Activated naive CD4-positive, alpha-beta T cell treated with anti-CD3 and anti-CD28 coated beads, Interleukin-2, amount 50 U/mL, for 72 hours (primary cell): ENCODE results near the gene QKI. TPM values are rescaled to one million over a fixed set of nuclear protein-coding genes. Genes with fewer than 3 reads are reported as not detected.
A peak's percentile ranks its signal among the peaks of the same experiment; 100 is the strongest.

Experiments
- ATAC-seq, 2 donors: fragments of 150-1000 bp; cut with Tn5 transposase; 2 replicates each; pipeline ENCODE4 v1.10.0; 2021; ENCODE audit warnings: mild to moderate bottlenecking in 2 of 2, moderate library complexity in 2 of 2
- DNase-seq, 2 donors: peaks; one replicate each; pipeline ENCODE4 v3.0.0; 2021 to 2022; ENCODE audit warnings: low spot score in 2 of 2
- H3K27ac Mint-ChIP-seq, 2 donors: one replicate each; pipeline ENCODE4 v1.8.0; 2022; ENCODE audit warnings: mild to moderate bottlenecking in 2 of 2, mixed read lengths in 2 of 2
- H3K36me3 Mint-ChIP-seq, 2 donors: one replicate each; pipeline ENCODE4 v1.8.0; 2022; ENCODE audit warnings: mixed read lengths in 2 of 2
- H3K9me3 Mint-ChIP-seq, 2 donors: one replicate each; pipeline ENCODE4 v1.8.0; 2022; ENCODE audit warnings: mixed read lengths in 2 of 2
- total RNA-seq, 2 donors: library from RNA; stranded (reverse); gene quantifications; one replicate each; pipeline ENCODE4 v1.2.3, GENCODE V29; 2022

Gene QKI
- total RNA-seq, 2 donors from 2014 or later: 54.7 to 61.8 TPM

DNA sequence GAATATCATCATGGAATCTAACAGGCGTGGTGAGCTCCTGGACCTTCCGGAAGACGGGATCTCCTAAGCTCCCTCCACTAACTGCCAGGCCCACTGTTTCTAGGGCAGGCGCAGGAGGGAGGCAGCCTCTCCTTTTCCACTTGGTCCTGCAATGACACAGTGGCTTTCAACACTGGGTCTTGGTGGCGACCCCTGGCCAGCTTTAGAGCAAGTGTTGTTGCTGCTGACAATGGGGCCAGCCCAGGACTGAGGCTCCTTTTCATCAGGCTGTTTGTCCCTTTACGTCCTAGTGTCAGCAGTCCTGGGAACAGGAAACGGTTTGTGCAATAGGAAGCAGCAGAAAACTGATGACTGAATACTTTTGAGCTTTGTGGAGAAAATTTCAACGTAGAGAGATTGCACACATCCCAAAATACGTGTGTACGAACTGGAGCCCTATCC, 9.7 kb upstream of the QKI start:
- ATAC-seq: no peak
- Mint-ChIP-seq H3K9me3 (no peaks in the 10 kb centered on the region), H3K36me3 (no peaks in the 10 kb centered on the region), H3K27ac (no peak overlapping the region)
- no peak for DNase-seq

DNA sequence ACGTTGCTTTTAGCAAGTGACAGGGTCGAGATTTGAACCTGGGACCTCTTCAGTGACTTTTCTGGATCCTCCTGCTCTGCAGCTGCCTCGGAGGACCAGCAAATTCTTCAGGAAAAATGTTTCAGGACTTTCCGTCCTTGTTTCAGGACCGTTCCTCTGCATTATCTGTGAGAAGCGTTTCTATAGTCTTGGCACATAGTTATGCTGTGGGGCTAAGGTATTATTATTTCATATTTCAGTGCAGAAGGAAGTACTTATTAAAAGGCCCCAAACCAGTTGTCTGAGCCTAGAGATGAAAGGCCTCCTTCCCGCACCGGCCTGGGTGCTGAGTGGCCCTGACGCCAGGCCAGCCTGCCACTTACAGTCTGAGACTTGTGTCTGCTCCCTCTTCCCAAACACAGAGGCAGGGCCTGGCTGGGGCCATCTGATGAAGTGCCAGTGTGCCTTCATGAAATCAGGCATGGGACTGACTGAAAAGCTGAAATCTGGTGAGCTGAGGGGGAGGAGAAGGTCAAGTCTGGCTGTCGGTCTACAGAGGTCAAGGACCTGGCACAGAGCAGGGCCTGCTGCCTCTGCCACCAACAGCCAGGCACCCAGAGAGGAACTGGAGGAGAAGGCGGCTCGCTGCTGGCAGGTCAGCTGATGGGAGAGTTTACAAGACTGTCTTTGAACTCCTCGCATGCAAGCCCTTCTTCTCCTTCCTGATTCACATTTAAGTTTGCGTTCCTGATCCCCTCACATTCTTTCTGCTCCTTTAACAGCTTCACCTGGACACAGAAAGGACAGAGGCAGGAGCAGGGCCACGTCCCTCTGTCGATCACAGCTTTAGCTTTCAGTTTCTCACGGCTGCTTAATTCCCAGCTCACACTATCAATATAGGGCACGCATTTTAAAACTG, 8.9 kb upstream of the QKI start:
- peak; percentile 77 to 89 for ATAC-seq
- Mint-ChIP-seq H3K36me3 (no peaks in the 10 kb centered on the region), H3K9me3 (no peaks in the 10 kb centered on the region), H3K27ac (peak overlapping the region; percentile 81 to 93)
- DNase-seq: peak in 1 of 2 donors; percentile 19

DNA sequence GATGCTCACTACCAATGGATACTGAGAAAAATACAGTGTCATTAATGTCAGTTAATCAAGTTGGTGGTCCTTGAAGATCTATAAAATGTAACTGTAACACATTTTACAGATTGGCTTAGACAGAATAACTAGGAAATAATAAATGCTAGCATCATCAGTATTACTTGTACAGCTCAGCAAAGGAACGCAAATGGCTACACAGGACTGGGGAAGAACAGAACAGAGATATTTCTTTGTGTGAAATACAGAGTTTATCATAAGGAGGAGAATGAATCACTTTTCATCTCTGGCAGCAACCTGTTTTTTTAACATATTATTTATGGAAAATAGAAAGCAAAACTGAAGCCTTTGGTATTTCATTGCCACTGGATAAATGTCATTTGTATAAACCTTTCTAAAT, 8.2 kb upstream of the QKI start:
- ATAC-seq (no peak), DNase-seq (no peak)
- Mint-ChIP-seq H3K27ac (peak overlapping the region; percentile 81 to 93), H3K9me3 (no peaks in the 10 kb centered on the region), H3K36me3 (peaks cover 0 to 5% of the 10 kb centered on the region in 2 donors)

DNA sequence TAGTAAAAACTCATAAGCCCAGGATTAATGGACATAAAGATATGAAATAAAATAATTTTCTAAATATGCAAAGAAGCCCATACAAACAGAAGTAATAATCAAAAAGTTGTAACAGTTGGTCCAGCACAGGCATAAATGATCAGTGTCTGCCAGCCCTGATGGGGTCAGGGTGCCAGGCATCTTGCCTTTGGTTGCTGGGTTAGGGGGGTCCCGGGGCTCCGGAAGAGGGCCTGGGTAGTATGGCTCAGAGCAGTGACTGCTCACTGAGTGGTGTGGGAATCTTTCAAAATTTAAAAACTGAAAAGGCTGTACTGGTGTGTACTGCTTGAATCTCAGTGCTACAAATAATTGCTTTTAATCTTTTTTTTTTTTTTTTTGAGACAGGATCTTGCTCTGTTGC, 7.7 kb upstream of the QKI start:
- Mint-ChIP-seq H3K36me3 (peaks cover 0 to 6% of the 10 kb centered on the region in 2 donors), H3K9me3 (no peaks in the 10 kb centered on the region), H3K27ac (no peak overlapping the region)
- ATAC-seq (no peak), DNase-seq (no peak)

DNA sequence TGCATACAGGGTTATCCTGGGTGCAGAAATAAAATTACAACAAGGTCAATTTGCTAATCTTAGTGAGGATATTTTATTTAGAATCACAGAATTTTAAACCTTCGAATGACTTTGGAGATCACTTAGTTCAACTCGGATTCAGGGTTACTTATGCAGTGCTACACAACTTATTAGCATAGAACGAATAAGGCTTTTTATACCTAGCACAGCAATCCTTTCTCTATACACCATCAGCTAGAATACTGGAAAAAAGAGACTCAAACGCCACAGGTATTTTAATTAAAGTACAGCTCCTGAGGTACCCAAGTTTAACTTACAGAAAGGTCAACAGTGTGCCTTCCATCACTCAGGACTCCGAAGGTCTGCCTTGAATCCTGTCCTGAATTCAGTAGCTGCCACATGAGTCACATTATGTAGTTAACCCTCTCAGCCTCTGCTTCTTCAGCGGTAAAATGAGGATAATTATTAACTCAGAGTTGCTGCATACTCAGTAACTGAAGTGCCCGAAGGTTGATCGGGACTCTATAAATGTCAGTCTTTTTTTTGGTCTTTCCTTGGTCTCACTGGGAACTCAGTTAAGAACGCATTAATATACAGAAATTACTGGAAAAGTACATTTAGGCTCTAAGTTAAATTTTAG, 6.0 kb upstream of the QKI start:
- Mint-ChIP-seq H3K36me3 (peaks cover 0 to 11% of the 10 kb centered on the region in 2 donors), H3K9me3 (no peaks in the 10 kb centered on the region), H3K27ac (no peak overlapping the region)
- ATAC-seq (no peak), DNase-seq (no peak)

DNA sequence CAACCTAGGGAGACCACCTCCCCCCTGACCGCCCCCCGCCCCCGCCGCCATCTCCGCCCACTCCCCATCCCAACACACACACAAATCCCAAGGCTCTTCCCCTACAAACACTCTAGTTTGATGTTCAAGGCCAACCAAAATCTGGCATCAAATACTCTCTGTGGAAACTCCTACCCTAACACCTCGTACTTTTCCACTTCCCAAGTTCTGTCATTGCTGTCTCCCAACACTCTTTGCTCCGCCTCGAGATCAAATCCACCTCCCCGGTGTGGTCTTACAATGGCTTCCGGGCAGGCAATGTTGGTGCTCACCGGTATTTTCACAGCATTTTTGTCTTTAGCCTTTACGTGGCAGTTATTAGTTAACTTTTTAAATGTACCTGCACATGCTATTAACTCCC, 4.8 kb upstream of the QKI start:
- DNase-seq (no peak), ATAC-seq (no peak)
- Mint-ChIP-seq H3K36me3 (peaks cover 0 to 11% of the 10 kb centered on the region in 2 donors), H3K9me3 (no peaks in the 10 kb centered on the region), H3K27ac (no peak overlapping the region)

DNA sequence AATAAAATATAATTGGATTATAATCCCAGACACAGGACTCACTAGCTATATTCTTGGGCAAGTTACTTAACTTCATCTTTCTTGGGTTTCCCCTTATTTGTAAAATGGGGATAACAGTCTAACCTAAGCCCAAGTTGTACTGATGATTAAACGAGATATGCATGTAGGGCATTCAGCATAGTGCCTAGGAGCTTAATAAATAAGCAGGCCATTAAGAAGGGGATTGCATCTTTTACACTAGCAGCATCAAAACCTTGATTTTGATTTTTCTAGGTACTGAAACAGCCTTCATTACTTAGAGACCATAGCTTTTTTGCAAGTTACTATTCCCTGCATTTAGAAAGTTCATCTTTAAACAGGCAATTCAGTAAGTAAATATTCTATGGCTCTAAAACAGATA, 2.2 kb upstream of the QKI start:
- no peak overlapping the region for H3K27ac Mint-ChIP-seq
- peaks cover 0 to 11% of the 10 kb centered on the region in 2 donors for H3K36me3 Mint-ChIP-seq
- H3K9me3 Mint-ChIP-seq: no peaks in the 10 kb centered on the region
- DNase-seq: no peak
- ATAC-seq: no peak

DNA sequence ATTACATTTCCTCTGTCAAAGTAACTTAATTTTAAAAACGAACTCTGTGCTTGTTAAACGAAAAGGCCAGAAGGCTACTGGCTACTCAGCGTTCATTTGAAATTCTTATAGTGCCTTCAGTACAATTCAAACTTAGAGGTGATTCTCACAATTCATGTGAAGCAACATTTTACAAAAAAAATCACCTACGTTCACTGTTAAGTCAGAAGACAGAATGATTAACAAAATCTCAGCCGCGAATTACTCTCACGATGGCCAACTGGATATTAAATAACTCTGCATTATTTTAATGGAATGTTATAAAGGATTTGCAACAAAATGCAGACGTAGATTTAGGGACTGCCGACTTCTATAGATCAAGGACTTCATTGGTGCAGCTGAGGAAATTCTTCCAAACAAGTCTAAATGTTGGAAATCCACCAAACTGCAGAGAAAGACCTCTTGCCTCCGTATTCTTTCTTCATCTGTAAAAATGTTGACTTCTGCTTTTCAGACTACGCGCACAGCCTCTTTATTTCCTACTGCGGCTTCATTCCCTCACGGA, 1.6 kb upstream of the QKI start:
- ATAC-seq (no peak), DNase-seq (no peak)
- Mint-ChIP-seq H3K9me3 (no peaks in the 10 kb centered on the region), H3K36me3 (peaks cover 0 to 11% of the 10 kb centered on the region in 2 donors), H3K27ac (peak overlapping the region in 1 of 2 donors; percentile 80)

DNA sequence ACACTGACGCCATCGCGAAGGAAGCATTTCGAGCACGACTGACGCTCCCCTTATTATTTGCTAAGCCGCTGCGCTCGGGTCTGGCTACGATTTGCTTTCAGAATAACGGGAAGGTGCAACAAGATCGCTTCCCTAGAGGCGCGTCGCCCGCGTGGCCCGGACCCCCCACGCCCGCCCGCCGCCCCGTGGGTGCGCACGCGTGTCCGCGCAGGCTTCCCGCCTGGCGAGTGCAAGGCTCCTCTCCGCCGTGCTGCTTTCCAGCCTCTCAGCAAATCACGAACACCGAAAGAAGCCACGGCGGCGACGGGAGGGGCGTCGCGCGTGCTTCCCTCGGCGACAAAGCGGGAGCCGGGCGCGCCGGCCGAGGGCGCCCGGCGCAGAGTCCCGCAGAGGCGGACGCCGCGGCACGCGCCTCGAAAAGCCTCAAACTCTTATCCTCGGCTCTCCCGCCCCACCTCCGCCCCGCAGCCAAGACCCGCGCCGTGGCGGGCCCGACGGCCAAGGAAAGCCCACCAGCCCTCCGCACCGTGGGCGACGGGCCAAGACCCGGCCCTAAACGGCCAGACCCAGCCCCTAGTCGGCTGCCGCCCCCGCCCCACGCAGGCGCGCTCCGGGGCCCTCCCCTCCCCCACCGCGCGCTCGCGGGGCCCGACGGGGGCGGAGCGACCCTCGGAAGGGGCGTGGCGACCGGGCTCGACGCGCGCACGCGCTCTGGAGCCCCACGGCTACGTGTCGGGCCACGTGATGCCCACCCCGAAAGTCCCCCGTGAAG, 987 bp upstream of the QKI start:
- peak; percentile 91 to 93 for DNase-seq
- Mint-ChIP-seq H3K36me3 (peaks cover 0 to 11% of the 10 kb centered on the region in 2 donors), H3K9me3 (no peaks in the 10 kb centered on the region), H3K27ac (peak overlapping the region; percentile 80 to 95)
- peak; percentile 67 to 73 for ATAC-seq

DNA sequence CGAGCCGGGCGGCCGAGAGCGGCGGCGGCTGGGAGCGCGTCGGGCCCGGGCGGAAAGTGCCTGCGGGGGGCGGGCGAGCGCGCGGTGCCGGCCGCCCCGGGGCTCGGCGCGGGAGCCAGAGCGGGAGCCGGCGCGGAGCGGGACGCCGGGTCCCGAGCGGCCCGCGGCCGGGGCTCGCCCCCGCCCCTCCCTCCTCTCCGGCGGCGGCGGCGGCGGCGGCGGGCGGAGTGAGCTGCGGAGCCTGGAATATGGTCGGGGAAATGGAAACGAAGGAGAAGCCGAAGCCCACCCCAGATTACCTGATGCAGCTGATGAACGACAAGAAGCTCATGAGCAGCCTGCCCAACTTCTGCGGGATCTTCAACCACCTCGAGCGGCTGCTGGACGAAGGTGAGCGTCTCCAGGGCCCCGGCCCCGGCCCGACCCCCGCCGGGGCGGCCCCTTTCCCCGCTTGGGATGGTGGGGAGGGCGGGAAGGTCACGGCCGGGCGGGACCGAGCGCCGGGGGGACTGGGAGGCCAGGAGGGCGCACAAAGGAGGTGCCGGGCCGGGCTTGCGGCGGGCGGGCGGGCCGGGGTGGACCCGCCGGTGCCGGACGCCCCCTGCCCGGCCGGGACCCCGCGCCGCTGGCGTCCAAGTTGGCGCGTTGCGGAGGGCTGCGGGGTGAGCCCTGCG, 565 bp downstream of the QKI start:
- DNase-seq (peak in 1 of 2 donors; percentile 25), ATAC-seq (no peak)
- peaks cover 0 to 11% of the 10 kb centered on the region in 2 donors for H3K36me3 Mint-ChIP-seq
- peak overlapping the region in 1 of 2 donors; percentile 85 for H3K27ac Mint-ChIP-seq
- no peaks in the 10 kb centered on the region for H3K9me3 Mint-ChIP-seq

DNA sequence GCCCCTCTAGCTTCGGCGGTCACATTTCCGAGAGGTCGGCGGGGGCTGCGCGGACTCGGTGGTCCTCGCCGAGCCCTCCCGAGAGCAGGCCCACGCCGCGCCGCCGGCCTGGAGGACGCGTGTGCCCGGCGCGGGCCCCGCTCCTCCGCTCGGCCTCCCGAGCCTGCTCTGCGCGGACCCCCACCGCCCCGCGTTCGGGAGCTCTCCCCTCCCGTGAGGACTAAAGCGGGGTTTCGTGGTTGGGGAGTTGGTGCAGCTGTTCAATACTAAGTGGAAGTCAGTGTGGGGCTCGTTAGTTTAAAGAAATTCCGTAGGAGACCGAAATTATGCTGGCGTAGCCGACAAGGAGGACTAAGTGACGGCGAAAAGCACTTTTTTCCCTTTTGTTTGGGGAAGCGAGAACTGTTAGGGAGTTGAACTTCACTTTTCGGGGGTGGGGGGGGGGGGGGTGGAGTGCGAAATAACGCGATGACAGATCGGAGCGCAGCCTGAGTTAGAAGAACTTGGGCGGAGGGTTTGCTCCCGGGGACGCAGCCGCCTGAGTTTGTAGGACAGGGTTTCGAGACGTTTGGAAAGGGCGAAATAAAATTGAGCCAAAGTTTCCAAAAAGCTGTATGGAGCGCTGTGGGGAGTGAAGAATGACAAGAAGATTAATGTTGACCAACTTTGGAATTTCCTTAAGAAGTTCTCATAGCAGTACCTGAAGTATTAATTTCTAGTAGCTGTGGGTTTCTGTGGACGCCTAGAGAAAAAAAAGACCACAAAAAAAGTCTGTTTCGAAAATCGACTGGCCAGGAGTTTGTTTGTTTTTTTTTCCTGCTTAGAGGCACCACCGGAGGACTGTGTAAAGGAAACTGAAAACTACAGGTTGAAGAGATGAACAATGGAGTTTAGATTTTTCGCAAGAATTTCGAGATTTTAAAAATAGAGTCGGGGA, 1.4 kb downstream of the QKI start:
- H3K27ac Mint-ChIP-seq: peak overlapping the region; percentile 83 to 85
- no peak for ATAC-seq
- no peaks in the 10 kb centered on the region for H3K9me3 Mint-ChIP-seq
- peak; percentile 45 to 60 for DNase-seq
- H3K36me3 Mint-ChIP-seq: peaks cover 0 to 11% of the 10 kb centered on the region in 2 donors

DNA sequence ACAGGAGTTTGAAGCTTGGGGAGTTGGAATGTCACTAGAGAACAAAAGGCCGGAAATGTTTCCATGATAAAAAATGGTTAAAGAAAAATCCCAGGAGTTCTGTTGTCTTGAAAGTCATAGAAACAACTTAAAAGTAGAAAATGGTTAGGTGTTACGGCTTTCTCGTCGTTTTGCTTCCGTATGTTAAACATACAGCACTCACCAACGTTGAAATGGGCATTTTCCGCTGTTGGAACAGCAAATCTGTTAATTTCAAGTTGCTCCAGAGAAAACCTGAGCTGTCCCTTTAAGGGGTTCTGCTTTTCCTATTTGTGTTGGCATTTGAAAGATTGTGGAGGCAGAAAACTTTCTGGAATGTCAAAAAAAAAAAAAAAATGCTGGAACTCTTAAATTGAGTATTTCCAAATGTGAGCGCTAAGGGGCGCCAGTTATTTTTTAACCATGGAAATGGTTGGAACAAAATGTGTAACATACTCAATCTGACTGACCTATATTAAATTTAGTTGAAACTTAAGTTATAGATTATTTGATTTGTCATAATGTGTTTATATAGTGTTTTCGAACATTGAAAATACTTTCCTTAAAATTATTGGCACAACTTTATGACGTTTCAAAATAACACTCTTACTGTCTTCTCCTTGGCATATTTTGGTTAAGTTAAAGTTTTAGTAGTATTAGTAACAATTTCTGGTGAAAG, 2.2 kb downstream of the QKI start:
- Mint-ChIP-seq H3K27ac (peak overlapping the region; percentile 83 to 85), H3K36me3 (peaks cover 0 to 5% of the 10 kb centered on the region in 2 donors), H3K9me3 (no peaks in the 10 kb centered on the region)
- ATAC-seq (no peak), DNase-seq (peak in 1 of 2 donors; percentile 20)

DNA sequence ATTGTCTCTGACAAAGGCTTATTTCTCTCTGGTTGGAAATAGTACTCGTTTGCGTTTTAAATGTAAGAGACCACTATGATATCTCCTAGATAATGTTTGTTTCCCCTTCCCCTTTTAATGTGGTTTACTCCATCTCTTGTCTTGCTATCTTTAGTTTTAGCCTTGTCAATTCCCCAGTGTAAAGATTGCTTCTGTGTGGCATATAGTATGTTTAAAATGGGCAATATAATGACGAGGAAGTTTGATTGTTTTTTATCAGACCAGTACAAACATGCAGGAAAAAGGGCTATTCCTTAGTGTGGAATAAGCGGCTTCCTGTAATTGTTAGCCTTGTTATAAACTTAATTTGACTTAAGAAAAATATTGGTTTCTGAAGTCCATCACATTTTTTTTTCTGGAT, 3.1 kb downstream of the QKI start:
- ATAC-seq (no peak), DNase-seq (no peak)
- Mint-ChIP-seq H3K27ac (no peak overlapping the region), H3K9me3 (no peaks in the 10 kb centered on the region), H3K36me3 (peaks cover 0 to 5% of the 10 kb centered on the region in 2 donors)

DNA sequence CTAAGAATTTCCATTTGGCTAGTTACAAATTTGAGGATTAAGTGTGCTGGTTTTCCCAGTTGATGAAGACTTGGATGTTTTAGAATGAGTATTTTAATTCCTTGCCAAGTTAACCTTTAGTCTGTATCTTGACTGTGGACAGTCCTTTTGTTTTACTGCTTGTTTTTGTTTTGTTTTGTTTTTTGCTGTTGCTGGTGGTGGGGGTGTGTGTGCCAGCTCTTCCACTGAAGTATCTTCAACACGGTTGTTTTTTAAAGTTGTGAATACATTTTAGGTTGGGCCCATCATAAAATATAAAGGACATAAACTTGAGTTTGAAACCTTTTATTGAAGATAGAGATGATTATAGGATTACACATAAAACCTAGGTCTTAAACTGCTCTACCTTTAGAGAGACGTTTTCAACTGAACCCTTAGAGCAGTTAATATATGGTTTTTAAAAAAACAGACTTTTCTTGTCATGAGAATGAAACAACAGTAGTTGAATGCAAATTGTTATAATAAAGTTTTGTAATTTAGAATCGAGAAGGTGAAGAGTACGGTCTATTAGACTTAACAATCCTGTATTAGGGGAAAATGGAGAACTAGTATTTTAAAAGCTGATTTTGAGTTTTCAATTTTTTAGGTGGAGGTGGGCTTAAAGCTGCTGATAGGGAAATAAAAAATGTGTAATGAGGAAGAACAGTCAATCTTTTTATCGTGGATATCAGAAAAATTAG, 4.0 kb downstream of the QKI start:
- ATAC-seq: no peak
- no peak overlapping the region for H3K27ac Mint-ChIP-seq
- no peaks in the 10 kb centered on the region for H3K9me3 Mint-ChIP-seq
- DNase-seq: no peak
- no peaks in the 10 kb centered on the region for H3K36me3 Mint-ChIP-seq
